ENCODE results near the gene TMEM220.

The TMEM220 gene

DNA sequence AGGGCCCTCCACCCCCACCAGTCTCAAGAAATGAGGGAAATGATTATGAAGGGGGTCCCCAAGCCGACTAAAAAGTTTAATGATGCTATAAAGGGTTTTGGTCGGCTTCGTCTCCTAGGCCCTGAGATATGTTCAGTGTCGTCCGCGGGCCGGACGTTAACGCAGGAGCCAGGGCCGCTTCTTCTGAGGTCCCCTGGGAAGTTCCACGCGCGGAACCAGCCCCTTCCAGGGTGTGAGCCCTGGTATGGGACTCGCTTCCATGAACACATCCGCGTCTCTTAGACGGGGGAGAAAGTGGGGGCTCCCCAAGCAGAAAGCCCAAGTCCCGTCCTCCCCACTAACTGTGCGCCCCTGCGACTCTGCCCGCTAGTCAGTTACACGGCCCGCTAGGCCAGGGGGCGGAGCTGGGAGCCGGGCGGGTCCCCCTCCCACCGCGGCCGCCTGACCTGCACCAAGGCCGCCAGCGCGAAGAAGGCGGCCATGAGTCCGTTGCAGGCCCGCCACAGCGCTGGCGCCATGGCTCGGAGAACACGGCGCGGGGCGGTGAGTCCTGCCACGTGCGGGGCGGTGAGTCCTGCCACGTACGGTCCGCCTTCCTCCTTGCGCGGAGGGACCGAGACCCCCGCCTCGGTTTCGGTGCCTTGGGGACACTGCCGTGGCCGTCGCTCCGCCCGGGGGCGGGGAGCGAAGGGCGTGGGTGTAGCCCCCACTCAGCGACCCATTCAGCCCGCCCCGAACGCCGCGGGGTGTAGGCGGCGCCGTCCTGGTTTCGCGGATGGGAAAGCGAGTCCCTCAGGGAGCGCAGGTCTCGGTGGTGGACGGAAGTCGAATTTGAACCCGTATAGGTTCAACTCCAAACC is at the start of gene TMEM220:
Gene TMEM220, minus strand, starts transcription at position 690 of the 860 bp plus-strand sequence. Its CDS starts 172 bp downstream, at position 518.
- no peak for DNase-seq

DNA sequence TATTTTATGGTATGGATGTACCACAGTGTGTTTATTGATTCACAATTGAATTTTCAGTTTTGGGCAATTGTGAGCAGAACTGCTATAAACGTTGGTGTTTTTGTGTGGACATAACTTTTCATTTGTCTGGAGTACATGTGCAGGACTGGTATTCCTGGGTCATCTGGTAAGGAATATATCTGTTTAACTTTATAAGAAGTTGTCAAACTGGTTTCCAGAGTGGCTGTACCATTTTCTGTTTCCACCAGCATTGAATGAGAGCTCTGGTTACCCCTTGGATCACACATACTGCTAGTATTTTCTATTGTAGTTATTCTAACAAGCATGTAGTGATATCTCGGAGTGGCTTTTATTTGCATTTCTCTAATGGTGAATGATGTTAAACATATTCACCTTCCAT is 49.8 kb upstream of the TMEM220 start:
- no peak for DNase-seq

DNA sequence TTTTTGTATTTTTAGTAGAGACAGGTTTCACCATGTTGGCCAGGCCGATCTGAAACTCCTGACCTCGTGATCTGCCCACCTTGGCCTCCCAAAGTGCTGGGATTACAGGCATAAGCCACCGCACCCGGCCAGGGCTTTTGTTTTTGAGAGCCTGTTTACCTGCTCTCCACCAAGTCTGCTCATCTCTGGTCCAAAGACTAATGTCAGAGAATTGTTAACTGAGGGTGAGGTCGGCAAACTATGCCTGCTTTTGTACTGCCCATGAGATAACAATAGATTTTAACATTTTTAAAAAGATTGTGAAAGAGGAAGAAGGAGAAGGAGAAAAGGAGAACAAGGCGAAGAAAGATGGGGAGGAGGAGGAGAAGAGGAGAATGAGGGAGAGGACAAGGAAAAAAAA is 48.1 kb upstream of the TMEM220 start:
- no peak for DNase-seq

DNA sequence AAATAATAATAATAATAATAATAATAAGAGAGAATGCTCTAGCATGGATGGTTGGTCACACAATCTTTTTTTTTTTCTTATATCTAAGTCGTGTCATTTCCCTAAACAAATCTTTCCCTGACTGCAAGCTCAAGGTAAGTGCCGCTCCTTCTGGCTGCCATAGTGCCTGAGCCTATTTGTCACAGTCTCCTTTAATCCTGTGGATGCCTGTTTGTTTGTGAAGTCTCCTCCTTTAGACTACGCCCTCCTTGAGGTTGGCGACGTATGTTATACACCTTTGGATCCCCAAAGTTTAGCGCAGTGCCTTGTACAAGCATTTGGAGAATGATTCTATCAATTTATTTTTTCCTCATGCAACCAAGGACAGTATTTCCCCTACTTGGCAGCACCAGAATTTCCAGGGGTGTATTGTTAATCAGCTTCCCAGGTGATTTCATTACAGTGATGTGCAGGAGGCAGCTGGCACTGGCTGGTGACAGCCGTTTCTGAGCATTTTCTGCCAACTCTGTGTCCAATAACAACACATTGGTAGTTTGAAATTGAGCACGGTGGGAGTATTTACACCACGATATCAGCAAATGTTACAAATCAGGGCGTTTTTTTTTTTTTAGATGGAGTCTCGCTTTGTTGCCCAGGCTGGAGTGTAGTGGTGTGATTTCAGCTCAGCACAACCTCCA is 47.4 kb upstream of the TMEM220 start:
- DNase-seq, result no peak

DNA sequence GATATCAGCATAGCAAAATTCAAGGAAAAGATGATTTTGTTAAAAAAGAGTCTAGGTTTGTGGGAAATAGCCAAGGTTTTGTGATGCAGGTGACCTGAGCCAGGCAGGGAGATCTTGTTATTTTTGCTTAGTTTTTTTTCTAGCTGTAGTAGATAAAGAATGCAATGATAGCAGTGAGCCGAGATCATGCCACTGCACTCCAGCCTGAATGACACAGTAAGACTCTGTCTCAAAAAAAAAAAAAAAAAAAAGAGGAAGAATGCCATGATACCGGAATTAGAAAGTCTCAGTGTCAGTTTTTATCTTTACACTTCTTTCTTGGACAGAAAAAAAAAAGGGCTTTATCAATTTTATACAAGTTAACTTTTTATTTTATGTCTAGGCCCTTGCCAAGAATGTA is 46.6 kb upstream of the TMEM220 start:
- no peak for DNase-seq

DNA sequence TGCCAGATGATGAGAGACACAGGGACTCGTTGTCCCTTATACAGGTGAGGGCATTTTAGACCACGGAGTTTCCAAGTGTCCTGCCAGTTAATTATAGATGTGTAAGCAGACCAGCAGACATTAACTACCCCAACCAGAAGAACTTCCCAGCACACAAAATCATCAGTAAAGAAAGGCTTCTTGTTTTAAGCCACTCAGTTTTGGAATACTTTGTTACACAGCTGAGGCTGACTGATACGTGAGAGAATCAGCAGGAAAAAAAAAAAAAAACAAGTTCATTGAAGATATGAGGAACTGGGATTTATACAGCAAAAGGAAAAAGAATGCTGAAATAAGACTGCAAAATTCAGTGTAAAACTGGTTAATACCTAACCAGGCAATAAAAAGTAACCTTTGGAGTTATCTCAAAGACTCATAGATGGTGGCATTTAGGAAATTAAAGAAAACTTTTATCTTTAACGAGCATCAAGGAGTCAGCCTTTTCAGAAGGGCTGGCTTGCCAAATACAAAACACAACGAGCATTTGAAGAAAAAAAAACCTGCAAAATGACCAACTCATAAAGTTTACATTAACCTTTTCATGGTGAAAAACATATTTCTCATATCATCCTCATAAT is 46.0 kb upstream of the TMEM220 start:
- DNase-seq, result no peak

DNA sequence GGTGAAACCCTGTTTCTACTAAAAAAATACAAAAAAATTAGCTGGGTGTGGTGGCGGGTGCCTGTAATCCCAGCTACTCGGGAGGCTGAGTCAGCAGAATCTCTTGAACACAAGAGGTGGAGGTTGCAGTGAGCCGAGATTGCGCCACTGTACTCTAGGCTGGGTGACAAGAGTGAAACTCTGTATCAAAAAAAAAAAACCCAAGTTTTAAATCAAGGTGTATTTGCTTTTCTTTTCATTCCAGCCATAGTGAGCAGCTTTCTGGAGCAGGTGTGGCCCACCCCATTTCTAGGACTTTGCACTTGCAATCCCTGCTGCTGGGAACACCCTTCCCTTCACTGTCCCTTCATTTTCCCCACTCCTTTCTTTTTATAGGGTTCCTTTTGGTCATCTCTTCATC is 45.2 kb upstream of the TMEM220 start:
- DNase-seq, result no peak

DNA sequence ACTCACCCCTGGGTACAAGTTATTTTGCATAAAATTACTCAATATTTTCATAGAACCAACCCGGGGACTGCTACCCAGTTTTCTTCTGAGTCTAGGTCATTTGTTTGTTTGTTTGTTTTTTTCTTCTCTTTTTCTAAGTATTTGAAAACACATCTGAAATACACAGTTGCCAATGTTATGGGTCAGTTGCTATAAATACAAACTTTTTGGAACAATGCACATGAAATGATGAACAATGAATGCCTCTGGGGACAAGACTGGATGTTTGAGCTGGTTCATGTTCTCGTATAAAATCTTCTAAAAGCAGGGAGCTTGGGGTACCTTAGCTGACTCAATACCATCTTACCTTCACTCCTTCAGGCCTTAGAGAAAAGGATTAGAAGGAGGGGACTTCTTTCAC is 43.6 kb upstream of the TMEM220 start:
- DNase-seq, result no peak

DNA sequence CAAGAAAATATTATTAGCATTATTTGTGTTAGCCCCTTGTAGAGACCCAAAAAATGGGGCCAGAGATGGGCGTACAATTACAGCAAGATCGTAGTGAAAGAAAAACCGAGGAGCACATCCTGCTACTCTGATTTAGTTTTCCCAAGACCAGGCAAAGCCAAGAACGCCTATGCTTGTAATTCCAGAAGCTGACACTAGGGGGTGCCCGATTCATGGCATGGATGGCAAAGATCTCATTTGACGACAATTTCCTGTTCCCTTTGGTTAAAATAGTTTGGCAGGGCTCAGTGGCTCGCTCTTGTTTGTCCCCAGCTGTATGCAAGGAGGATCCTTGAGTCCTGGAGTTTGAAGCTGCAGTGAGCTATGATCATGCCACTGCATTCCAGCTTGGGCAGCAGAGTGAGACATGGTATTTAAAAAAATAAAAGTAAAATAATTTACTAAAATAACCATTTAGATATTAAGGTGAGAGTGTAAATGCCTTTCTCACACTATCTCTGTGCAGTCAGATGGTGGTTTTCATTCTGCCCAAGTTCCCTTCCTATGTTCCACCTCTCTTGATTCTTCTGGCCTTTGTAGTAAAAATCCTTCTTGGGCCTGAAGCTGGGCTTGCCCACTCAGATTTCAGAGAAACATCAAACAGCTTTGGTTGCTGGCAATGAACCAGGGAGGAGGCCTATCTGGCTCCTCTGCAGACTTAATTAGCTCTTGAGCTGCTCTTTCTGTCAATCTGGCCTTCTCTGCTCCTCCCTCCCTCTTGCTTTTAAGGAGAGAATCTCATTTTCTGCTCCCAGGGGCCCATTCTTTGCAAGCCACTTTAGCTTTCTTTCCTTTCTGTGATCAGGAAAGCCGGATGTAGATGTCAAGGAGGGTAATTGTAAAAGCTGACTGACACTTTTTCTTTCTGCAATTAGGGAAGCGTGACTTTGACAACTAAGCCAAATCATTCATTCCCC is 42.9 kb upstream of the TMEM220 start:
- DNase-seq, result no peak

DNA sequence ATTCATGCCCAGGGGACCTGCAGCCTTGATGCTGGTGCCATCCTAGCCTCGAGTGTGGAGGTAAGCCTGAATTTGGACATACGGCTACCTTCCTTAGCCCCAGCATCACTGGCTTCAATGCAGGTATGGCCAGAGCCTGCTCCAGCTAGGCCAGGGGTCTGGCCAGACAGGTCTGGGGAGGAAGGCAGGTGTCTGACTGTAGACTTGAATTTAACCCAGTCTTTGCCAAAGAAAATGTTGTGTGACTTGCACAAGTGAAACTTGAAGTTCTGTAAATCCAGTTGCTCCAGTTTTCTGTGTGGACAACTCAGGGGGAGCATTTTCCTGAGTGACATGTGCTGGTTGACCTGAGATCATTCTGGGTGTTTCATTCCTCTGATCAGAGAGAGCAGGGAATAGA is 41.3 kb upstream of the TMEM220 start:
- DNase-seq, result no peak

DNA sequence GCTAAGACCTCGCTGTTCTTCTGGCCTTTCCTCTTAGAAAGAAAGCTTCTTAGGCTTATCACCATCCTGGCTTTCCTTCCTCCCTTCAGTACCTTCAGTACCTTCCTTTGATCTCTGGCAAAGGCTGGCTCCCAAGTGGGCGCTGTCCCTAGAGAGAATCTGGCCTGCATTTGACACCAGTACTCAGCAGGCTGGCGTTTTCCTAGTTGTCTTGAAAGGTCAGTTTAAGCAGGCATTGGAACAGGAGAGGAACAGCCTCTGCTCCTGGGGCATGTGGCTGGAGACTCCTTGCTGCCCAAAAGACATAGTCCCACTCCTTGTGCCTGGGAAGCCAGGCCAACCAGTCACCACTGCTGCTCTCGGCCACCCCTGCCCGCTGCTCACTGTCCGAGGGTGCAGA is 40.0 kb upstream of the TMEM220 start:
- DNase-seq, result no peak

DNA sequence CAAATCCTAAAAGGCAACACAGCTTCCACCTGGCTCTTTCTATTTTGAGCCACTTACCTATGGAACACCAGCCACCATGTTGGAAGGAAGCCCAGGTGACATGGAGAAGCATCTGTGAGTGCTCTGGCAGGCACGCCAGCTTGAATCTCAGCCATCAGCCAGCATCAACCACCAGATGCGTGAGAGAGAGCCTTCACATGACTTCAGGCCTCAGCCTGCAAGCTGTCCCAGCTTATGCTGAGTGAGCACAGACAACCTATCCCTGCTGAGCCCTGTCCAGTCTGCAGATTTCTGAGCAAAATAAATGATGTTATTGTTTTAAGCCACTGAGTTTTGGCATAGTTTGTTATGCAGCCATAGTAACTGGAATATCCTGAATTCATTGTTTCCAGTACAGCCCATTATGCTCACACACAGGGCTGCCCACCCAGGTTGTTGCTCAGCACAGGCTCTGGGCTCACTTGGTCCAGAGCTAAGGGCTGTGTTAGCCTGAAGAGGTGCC is 39.0 kb upstream of the TMEM220 start:
- DNase-seq, result no peak

DNA sequence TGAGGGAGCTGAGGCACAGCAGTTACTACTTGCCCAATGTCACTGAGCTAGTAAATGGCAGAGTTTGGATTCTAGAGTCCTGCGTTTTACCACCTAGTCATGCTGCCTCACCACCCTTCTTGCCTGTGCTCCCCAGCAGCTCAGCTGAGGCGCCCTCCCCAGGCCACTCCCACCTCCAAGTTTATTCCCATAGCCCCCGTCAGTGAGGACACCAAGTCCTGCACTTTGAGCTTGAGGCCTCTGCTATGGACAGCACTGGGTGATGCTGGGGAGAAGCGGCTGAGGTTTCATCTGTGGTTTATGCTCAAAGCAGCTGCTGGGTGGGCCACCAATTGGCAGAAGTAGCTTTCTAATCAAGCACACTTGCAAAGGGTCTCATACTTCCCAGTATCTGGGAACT is 37.4 kb upstream of the TMEM220 start:
- DNase-seq, result no peak

DNA sequence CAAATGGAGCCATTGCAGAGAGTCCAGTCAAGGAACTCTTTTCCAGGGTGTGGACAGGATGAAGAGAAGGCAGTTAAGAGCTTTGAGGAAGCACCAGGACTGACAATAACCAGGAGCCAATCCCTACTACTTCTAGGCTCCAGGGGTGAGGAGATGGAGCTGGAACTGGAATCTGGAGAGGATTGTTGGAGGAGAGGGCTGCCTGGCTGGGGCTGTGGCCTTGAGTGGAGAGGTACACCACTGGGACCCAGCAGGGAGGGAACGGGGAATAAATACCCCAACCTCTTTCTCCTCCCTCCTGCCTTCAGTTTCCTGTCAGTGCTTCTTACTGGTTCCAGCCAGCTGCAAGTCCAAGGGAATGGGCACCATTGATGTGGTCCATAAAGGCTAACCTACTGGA is 32.2 kb upstream of the TMEM220 start:
- no peak for DNase-seq

DNA sequence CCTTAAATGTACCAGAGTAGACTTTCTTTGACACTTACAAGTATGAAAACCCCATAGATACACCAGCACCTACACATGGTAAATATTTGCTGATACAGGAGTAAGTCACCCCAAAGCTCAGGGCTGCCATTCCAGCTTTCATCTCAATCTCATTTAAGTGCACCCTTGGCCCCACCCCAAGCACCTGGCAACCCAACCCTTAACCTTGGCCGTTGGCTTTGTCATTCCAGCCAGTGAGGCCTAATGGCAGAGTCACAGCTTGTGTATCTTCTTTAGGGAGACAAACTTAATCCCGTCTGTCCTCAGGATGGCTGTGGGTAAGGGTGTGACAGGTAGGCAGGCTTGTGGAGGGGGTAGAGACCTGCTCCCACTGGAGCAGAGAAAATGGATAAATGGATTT is 31.5 kb upstream of the TMEM220 start:
- no peak for DNase-seq

DNA sequence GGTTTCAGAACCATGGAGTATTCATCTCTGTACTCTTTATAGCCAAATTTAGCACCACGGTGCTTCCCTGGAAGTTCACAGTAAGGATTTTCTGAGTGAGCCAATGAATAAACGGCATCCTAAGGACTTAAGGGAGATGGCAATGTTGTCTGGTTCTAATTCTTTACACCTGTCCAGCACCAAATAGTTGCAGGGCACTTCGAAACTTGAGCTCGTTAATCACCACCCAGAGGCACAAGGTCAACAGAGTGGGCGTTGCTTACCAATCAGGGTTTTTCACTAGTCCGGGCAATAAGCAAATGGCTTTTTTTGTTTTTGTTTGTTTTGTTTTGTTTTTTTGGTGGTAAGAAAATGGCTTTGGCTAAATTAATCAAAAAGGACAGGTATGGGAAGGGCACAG is 28.2 kb upstream of the TMEM220 start:
- no peak for DNase-seq

DNA sequence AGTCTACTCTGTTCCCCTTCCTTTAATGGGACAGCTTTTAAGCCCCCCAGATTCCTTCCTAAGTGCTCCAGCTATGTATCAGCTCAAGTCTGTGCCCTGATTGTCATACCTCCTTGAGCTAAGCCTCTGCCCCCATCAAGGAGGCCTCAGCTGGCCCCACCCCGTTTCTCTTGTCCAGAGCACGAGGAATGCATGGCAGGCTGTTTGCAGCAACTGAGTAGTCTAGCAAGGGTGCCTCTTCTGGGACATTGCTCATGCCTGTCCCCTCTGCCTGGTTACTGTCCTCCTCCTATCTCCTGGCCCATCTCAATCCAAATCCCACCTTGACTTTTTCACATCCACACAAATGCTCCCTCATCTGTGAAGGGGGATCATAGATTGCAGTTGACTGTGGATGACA is 27.8 kb upstream of the TMEM220 start:
- DNase-seq, result no peak

DNA sequence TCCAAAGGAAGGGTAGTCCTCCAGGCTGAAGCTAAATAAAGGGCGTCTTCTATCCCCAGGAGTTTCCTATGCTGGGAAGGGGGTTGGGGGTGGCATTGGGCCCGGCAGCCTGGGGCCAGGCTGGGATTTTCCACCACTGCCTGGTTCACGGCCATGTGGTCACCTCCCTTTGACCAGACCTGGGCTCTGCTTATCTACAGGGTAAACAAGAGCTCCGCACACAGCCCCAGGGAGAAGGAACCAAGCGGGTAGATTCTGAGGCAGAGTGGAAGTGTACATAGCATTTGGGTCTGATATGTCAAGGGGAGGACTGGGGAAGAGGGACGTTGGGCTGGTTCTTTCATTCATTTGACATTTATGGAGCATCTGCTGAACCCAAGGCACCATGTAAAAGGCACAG is 27.2 kb upstream of the TMEM220 start:
- DNase-seq, result no peak

DNA sequence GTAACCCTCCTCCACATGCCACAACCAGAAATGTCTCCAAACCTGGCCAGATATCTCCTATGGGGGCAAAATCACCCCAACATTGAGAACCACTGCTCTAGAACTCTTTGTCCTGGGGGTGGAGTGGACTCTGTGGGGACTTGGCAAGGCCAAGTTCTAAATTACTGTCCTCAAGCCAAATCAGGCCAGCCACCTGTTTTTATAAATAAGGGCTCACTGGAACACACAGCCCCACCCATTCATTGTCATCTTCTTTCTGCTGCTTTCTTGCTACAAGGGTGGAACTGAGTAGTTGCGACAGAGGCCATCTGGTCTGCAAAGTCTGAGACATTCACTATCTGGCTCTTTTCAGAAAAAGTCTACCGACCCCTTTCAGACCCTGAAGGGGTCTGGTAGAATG is 26.8 kb upstream of the TMEM220 start:
- DNase-seq, result no peak

DNA sequence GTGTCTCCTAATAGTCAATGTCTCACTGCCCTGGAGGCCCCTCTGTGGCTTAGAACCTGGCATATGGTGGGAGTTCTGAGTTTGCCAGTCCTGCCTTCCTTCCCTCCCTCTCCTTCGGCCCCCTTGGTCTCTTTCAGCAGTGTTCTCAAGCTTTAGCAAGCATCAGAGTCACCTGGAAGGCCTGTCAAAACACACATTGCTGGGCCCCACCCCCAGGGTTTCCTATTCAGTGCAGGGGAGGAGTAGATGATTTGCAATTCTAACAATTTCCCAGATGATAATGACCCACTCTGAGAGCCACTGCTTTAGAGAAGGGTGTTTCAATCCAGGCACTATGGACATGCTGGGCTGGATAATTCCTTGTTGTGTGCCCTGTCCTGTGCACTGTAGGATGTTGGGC is 26.4 kb upstream of the TMEM220 start:
- DNase-seq, result no peak

DNA sequence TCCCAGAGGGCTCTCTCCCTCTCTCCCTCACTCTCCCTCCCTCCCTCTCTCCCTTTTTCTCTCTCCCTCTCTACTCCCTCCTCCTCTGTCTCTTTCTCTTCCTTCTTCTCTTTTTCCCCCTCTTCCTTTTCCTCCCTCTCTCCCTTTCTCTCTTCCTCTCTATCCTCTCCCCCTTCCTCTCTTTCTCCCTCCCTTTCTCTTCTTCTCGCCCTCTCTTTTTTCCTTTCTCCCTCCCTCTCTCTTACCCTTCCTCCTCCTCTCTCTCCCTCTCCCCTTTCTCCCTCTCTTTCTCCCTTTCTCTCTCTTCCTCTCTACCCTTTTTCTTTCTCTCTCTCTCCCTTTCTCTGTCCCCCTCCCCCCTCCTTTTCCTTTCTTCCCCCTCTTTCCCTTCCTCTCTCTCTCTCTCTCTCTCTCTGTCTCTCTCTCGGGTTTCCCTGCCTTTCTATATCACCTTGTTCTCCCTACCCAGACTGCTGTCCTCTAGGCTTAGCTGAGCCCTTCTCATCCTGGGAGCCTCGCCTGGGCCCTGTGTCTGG is 25.8 kb upstream of the TMEM220 start:
- DNase-seq, result no peak

DNA sequence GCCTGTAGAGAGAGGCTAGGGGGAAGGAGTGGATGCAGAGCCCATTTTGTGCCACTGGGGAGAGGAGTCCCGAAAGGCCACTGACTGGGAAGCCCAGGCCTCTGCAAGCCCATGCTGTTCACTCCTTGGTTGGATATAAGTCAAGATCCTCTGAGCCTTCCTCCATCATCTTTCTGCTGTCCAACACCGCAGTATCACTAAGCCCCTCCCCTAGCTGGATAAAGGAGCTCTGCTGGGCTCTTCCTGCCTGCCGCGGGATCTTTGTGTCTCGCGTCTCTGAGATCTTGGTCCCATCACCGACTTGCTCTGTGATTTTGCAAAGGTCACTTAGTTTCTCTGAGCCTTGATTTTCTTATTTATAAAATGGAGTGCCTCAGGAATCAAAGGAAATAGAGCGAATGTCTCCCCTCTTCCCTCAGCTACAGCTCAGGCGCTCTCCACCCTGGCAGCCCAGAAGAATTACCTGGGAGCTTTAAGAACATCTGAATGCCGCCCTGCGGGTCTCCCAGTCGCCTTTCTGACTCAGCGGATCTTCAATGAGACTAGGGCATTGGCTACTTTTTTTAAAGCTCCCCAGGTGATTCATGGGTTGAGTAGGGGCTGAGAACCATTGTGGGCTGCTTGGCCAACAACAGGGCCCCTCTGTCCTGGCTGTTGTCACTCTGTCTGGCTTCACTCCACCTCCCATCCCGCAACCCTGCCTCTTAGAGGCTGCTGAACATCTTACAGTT is 25.2 kb upstream of the TMEM220 start:
- no peak for DNase-seq

Measured in NCI-H748 treated with DMSO at 0.1 percent for 48 hours (cell line).